Keratinocyte (primary cell): ENCODE results near the gene MAD1L1. TPM values are rescaled to one million over a fixed set of nuclear protein-coding genes. Genes with fewer than 3 reads are reported as not detected.

Experiments used
- DNase-seq: peaks from one replicate; pipeline ENCODE4 v3.0.0-alpha.2; 2011; ENCODE audit warnings: low read depth, missing footprints, low spot score
- FAIRE-seq: peaks from 2 replicates; lab custom pipeline; 2011; peaks lifted over from hg19 to GRCh38; lab: Jason Lieb, UNC
- H2AFZ ChIP-seq: 2 replicates; pipeline ENCODE4 v1.6.0; 2012; ENCODE audit warnings: low read length, control low read depth, inconsistent platforms; ENCODE audit not compliant: control insufficient read depth
- H3K27ac ChIP-seq: 2 replicates; pipeline ENCODE4 v1.5.1; 2011; ENCODE audit warnings: low read length; ENCODE audit not compliant: control insufficient read depth, insufficient read depth
- H3K27me3 ChIP-seq: 3 replicates; pipeline ENCODE4 v1.6.0; 2011; ENCODE audit warnings: low read length; ENCODE audit not compliant: control insufficient read depth, insufficient read depth; ENCODE audit errors: extremely low read depth
- H3K36me3 ChIP-seq, 2 experiments: 2 replicates in 1 of 2; 3 replicates in 1 of 2; pipeline ENCODE4 v1.5.1; 2011; ENCODE audit warnings: low read length in 2 of 2, mild to moderate bottlenecking in 1 of 2; ENCODE audit not compliant: control insufficient read depth in 2 of 2, insufficient read depth in 2 of 2; ENCODE audit errors: extremely low read depth in 1 of 2
- H3K4me1 ChIP-seq: 3 replicates; pipeline ENCODE4 v1.5.1; 2011; ENCODE audit warnings: low read length; ENCODE audit not compliant: control insufficient read depth, insufficient read depth; ENCODE audit errors: extremely low read depth
- H3K4me2 ChIP-seq: 3 replicates; pipeline ENCODE4 v1.6.0; 2011; ENCODE audit warnings: low read depth, low read length; ENCODE audit not compliant: control insufficient read depth, insufficient read depth; ENCODE audit errors: extremely low read depth
- H3K4me3 ChIP-seq, 3 experiments: fragments of 200-600 bp in 1 of 3; sonication (generic) in 1 of 3; 2 replicates in 2 of 3; 3 replicates in 1 of 3; pipeline ENCODE4 v1.5.1; 2011 to 2016; ENCODE audit warnings: low read length in 3 of 3, mild to moderate bottlenecking in 3 of 3, control low read depth in 2 of 3, inconsistent platforms in 1 of 3, low read depth in 1 of 3, mixed read lengths in 1 of 3, mixed run types in 1 of 3, moderate library complexity in 1 of 3; ENCODE audit not compliant: control insufficient read depth in 2 of 3, insufficient read depth in 2 of 3; ENCODE audit errors: extremely low read depth in 1 of 3
- H3K79me2 ChIP-seq: 2 replicates; pipeline ENCODE4 v1.6.0; 2012; ENCODE audit warnings: low read length; ENCODE audit not compliant: control insufficient read depth, insufficient read depth
- H3K9ac ChIP-seq: 3 replicates; pipeline ENCODE4 v1.6.0; 2011; ENCODE audit warnings: low read length; ENCODE audit not compliant: control insufficient read depth, insufficient read depth; ENCODE audit errors: extremely low read depth
- H3K9me1 ChIP-seq: 3 replicates; pipeline ENCODE4 v1.6.0; 2011; ENCODE audit warnings: low read length; ENCODE audit not compliant: control insufficient read depth, insufficient read depth; ENCODE audit errors: extremely low read depth
- H3K9me3 ChIP-seq: 2 replicates; pipeline ENCODE4 v1.5.1; 2012; ENCODE audit warnings: low read depth, low read length; ENCODE audit not compliant: control insufficient read depth
- H4K20me1 ChIP-seq: 3 replicates; pipeline ENCODE4 v1.6.0; 2011; ENCODE audit warnings: low read length; ENCODE audit not compliant: control insufficient read depth, insufficient read depth; ENCODE audit errors: extremely low read depth
- EZH2 ChIP-seq: IDR thresholded peaks from one replicate; pipeline ENCODE4 v1.6.1; 2012; ENCODE audit warnings: inconsistent platforms, mild to moderate bottlenecking, low read length, moderate library complexity
- dilution Hi-C: fragments of 300-500 bp; cut with MboI; formaldehyde crosslinking; loops from one replicate; pipeline ENCODE4 v1.7.0; 2020; ENCODE audit warnings: low sequenced_read_pairs; ENCODE audit not compliant: extremely low pct_ligation_motif_present
- polyA plus RNA-seq, 5 experiments: library from polyadenylated mRNA; depleted of rRNA in 3 of 5; stranded (reverse) in 3 of 5; stranded (forward) in 1 of 5; unstranded in 1 of 5; fragments of >200 nt; gene quantifications; 1 replicate in 1 of 5; 2 replicates in 3 of 5; 3 replicates in 1 of 5; pipeline versions ENCODE4 v1.2.1 to v1.2.3, GENCODE V29; 2011 to 2012; ENCODE audit warnings: missing spikeins in 2 of 5, low read depth in 1 of 5, low replicate concordance in 1 of 5
- TF ChIP-seq, protein P1 (sequence below), 3 experiments: IDR thresholded peaks in 1 of 3; conservative IDR thresholded peaks in 1 of 3; optimal IDR thresholded peaks in 1 of 3; 2 replicates in 2 of 3; 3 replicates in 1 of 3; pipeline versions ENCODE3 to v1.5.1; 2011; ENCODE audit warnings: low read length in 3 of 3, mild to moderate bottlenecking in 3 of 3, moderate library complexity in 2 of 3, control low read depth in 1 of 3, inconsistent platforms in 1 of 3; ENCODE audit not compliant: insufficient read depth in 2 of 3; ENCODE audit errors: extremely low read depth in 1 of 3

MAD1L1 gene
- polyA plus RNA-seq, 1 donor (not counting 4 experiments of a cell fraction or from before 2014, with no cell fraction given) = 18.0 TPM

- no peaks in the 10 kb centered on the region for H3K27me3 ChIP-seq
- DNase-seq = no peak
- H3K36me3 ChIP-seq = peaks cover 19 to 24% of the 10 kb centered on the region in 2 experiments
- no peaks in the 10 kb centered on the region for H3K4me1 ChIP-seq
- H3K9me3 ChIP-seq = no peaks in the 10 kb centered on the region
- H2AFZ ChIP-seq = no peak overlapping the region
- dilution Hi-C loops = no loop called here
- no peaks in the 10 kb centered on the region for H3K9me1 ChIP-seq
- H3K9ac ChIP-seq = no peak overlapping the region
- no peak overlapping the region for H3K4me2 ChIP-seq
- no peak overlapping the region for H3K27ac ChIP-seq
- peaks cover 4% of the 10 kb centered on the region for H4K20me1 ChIP-seq
- no peaks in the 10 kb centered on the region for H3K79me2 ChIP-seq
- no peak for TF ChIP-seq EZH2
- TF ChIP-seq, protein P1, sequence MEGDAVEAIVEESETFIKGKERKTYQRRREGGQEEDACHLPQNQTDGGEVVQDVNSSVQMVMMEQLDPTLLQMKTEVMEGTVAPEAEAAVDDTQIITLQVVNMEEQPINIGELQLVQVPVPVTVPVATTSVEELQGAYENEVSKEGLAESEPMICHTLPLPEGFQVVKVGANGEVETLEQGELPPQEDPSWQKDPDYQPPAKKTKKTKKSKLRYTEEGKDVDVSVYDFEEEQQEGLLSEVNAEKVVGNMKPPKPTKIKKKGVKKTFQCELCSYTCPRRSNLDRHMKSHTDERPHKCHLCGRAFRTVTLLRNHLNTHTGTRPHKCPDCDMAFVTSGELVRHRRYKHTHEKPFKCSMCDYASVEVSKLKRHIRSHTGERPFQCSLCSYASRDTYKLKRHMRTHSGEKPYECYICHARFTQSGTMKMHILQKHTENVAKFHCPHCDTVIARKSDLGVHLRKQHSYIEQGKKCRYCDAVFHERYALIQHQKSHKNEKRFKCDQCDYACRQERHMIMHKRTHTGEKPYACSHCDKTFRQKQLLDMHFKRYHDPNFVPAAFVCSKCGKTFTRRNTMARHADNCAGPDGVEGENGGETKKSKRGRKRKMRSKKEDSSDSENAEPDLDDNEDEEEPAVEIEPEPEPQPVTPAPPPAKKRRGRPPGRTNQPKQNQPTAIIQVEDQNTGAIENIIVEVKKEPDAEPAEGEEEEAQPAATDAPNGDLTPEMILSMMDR (optimal IDR thresholded peaks at IDR 0.05 in 1 of 3, IDR thresholded peaks at IDR 0.05 in 1 of 3, conservative IDR thresholded peaks at IDR 0.05 in 1 of 3; ENCODE audit: extremely low read depth in 1 of 3, insufficient read depth in 2 of 3, low read length in 3 of 3) = no peak
- no peak for FAIRE-seq
- no peak overlapping the region for H3K4me3 ChIP-seq
Observed at GRCh38 chr7:2151237-2151636, 81.5 kb downstream of the MAD1L1 start.

DNA sequence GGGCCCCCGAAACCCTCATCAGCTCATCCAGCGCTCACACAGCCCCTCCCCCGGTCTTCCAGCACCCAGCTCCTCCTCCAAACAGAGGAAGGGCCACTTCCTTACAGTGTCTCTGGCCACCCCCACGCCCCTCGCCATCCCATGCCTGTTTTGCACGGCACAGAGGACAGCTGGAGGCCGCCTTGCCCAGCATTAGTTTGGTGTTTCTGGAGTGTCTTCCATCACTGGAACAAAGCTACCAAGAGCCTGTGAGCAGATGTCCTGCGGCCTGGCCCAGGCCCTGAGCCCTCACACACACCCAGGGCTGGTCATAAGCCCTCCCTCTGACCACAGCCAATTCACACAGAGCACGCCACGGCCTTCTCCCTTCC, 82.3 kb downstream of the MAD1L1 start:
- no peak overlapping the region for H2AFZ ChIP-seq
- no peak overlapping the region for H3K9ac ChIP-seq
- dilution Hi-C loops = no loop called here
- H3K9me3 ChIP-seq = no peaks in the 10 kb centered on the region
- no peaks in the 10 kb centered on the region for H3K4me1 ChIP-seq
- no peak overlapping the region for H3K27ac ChIP-seq
- TF ChIP-seq, protein P1 (optimal IDR thresholded peaks at IDR 0.05 in 1 of 3, IDR thresholded peaks at IDR 0.05 in 1 of 3, conservative IDR thresholded peaks at IDR 0.05 in 1 of 3; ENCODE audit: extremely low read depth in 1 of 3, insufficient read depth in 2 of 3, low read length in 3 of 3) = no peak
- TF ChIP-seq EZH2 = no peak
- H3K4me2 ChIP-seq = no peak overlapping the region
- peaks cover 23 to 28% of the 10 kb centered on the region in 2 experiments for H3K36me3 ChIP-seq
- H4K20me1 ChIP-seq = peaks cover 4% of the 10 kb centered on the region
- H3K27me3 ChIP-seq = no peaks in the 10 kb centered on the region
- no peaks in the 10 kb centered on the region for H3K79me2 ChIP-seq
- FAIRE-seq = no peak
- DNase-seq = no peak
- no peak overlapping the region for H3K4me3 ChIP-seq
- H3K9me1 ChIP-seq = no peaks in the 10 kb centered on the region
